HT1080 (cell line): ENCODE data around the gene CRADD. TPM values are rescaled to one million over a fixed set of nuclear protein-coding genes. Genes with fewer than 3 reads are reported as not detected.
"Not testable (repeated sequence)": the region's sequence is repeated elsewhere in the genome, so short reads cannot be mapped to it uniquely, and the experiment has no call there.

ENCODE experiments used
- DNase-seq: peaks from one replicate; pipeline ENCODE4 v3.0.0-alpha.2; 2015; ENCODE audit warnings: low read depth
- total RNA-seq: library from RNA; depleted of rRNA; stranded (reverse); fragments of >200 nt; shearing (Covaris generic); gene quantifications from 2 replicates; pipeline ENCODE4 v1.2.3, GENCODE V29; 2014

The CRADD gene
- total RNA-seq, 1 experiment from 2014 or later, result 21.4 TPM

GRCh38 chr12:93736640-93737178 is 59.5 kb downstream of the CRADD start:
- DNase-seq, result no peak

- no peak for DNase-seq
Measured at GRCh38 chr12:93737457-93738198, 60.5 kb downstream of the CRADD start.

- no peak for DNase-seq
Measured at GRCh38 chr12:93738199-93739058, 61.3 kb downstream of the CRADD start.

- peak; percentile 51 for DNase-seq
Measured at GRCh38 chr12:93740751-93741150, 63.6 kb downstream of the CRADD start.

DNA sequence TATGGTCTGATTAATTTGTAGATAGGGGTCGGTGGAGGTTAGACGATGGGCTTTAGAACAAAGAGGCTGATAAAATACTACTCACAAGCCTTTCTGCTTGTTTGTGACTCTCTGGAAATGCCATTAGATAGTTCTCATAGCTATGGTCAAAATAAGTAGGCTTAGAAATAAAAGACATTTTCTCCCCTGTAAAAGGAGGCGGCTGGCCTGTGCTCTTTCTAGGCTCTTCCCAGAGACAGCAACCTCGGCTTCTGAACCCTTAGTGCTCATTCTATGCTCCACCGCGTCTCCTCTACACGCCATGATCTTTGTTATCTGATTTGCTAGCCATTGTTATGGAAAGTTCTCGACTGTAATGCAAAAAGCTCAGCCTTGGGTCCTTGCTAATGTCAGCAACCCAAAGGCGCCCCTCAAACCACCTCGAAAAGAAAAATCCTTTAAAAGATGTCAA is 64.5 kb downstream of the CRADD start:
- no peak for DNase-seq

DNA sequence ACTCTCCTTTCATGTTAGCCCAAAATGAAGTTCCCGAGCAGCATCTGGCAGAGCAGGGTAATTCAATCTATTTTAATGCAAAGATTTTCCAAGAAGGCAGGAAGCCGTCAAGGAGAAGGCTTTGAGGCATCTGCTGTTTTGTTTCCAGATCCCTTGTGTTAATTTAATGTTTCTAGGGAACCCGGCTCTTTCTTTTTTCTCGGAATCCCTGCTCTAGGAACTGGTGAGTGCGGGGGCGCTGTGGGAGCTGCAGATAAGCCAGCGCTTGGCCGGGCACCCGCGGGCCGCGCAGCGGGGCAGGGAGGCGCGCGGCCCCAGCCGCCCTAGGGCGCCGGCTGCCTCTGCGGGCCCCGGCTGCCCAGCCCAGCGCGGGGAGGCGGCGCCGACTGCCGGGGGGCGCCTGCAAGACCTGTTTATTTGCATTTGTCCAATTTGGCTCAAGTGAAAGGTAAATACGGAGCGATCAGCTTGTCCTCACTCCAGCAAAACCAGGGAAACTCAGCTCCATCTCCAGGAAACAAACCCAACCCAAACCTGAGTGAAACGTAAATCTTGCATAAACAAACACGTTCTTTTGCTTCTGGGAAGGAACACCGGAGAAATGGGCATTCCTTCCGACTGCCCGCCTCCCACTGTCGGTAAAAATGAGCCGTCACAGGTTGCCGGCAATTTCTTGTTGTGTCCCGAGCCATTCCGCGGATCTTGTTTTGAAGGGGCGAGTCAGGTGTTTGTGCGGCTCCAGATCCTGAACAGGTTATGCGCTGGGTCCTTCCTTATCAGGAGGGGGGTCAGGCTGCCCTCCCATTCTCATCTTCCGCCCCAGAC is 65.1 kb downstream of the CRADD start:
- peak; percentile 74 for DNase-seq

DNA sequence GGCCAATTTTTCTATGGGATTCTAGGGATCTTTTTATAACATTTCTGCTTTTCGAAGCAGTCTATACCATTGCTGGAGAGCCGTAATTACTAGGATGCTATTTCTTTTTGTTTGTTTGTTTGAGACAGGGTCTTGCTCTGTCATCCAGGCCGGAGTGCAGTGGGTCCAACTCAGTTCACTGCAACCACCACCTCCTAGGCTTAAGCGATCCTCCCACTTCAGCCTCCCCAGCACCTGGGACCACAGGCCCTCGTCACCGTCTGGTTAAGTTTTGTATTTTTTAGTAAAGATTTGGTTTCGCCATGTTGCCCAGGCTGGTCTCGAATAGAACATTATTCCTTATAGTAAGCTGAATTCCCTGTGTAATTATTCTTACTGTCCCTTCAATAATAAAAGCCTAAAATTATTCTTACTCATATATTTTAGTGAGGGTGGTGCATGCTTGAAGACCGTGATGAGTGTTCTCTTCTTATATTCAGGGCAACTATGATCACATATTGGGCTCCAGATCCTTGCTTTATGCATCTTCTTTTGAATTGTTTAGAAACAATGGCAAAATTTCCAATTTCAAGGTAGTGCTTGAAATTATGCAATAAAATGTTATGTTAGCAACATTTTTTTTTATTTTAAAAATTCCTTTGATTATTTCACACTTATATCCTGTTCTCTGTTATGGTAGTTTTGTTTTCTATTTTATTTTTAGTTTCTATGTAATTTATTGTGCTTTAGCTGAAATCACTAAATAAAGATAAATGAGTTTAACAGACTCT is 66.2 kb downstream of the CRADD start:
- no peak for DNase-seq

DNA sequence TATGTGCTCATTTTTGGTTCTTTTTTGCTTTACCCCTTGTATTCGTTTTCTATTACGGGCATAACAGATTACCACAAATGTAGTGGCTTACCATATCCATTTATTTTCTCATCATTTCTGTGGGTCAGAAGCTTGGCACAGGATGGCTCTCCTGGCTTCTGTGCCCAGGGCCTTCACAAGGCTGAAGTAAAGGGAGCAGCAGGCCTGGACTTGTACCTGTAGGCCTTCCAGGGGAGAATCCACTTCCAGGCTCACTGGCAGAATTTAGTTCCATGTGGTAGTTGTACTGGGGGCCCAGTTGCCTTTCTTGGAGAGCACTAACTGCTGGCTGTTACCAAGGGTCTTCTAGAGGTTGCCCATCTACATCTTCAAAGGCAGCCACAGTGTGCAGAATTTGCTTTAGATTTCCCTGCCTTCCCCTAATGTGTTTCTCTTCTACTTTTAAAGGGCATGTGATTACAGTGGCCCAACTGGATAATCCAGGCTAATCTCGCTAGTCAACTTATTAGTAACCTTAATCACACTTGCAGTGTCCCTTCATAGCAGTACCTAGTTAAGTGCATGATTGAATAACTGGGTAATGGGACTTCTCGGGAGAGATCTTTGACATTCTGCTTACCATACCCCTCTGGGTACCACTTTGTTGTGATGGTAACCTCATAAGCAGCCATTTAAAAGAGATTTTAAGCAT is 67.0 kb downstream of the CRADD start:
- DNase-seq, result no peak

GRCh38 chr12:93745286-93745685 is 68.1 kb downstream of the CRADD start:
- DNase-seq, result no peak

GRCh38 chr12:93746572-93747168 is 69.5 kb downstream of the CRADD start:
- no peak for DNase-seq

- DNase-seq, result no peak
Measured at GRCh38 chr12:93748672-93749383, 71.7 kb downstream of the CRADD start.

- DNase-seq, result no peak
Measured at GRCh38 chr12:93749515-93749914, 72.3 kb downstream of the CRADD start.

DNA sequence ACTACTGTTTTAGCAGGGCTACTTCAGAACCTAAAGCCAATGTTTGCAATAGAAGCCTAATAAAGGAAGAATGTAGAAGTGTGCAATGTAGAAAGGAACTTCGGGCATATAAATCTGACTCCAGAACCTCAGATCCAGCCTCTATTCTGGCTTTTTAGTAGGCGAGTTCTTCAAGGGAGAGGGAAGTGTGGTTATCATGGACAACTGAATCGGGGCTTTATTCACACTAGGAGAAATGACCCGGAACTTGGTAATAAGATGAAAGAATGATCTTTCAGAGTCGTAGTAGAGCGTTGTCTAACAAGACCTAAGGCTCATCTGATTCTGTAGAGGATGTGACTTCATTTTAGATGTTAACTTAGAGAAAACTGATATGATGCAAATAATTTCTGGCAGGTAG is 72.9 kb downstream of the CRADD start:
- DNase-seq, result no peak

DNA sequence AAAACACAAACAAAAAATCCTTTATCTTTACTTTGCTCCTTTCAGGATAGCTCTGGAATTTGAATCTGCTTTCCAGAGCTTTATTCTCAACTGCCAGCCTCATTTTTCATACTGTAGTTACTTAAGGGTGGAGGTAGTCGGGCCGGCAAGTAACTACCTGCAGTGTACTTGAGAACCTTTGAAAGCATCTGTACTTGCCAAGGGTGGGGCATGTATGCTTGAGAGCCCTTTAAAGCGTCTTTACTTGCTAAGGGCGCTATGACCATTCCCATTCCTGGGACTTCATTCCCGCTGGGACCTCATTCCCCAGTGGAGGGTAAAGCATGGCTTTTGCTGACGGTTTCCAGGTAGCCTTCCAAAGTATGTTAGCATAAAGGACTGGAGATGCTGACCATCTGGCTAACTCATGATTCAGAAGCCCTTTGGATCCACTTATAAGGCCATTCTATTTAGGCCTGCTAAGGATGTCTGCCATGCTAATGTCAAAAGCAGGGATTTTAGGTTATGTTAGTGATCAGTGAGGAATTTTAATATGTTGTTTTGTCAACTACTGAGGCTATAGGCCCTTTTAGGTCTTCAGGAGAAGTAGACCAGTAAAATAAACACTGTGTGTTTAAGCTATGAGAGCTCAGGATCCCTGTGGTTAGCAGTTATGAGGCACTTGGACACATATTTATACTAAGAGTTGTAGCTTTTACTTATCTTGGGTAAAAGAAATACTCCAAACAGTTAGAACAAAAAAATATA is 74.9 kb downstream of the CRADD start:
- no peak for DNase-seq

GRCh38 chr12:93753285-93753684 is 76.1 kb downstream of the CRADD start:
- DNase-seq, result no peak

GRCh38 chr12:93753838-93754429 is 76.8 kb downstream of the CRADD start:
- DNase-seq, result no peak

DNA sequence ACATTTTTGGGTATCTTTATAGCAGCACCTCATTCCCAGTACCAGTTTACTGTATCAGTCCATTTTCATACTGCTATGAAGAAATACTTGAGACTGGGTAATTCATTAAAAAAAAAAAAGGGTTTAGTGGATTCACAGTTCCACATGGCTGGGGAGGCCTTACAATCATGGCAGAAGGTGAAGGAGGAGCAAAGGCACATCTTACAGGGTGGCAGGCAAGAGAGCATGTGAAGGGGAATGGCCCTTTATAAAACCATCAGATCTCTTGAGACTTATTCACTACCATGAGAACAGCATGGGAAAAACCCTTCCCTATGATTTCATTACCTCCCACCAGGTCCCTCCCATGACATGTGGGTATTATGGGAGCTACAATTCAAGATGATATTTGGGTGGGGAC is 77.7 kb downstream of the CRADD start:
- DNase-seq, result not testable (repeated sequence)

- no peak for DNase-seq
Measured at GRCh38 chr12:93756288-93756687, 79.1 kb downstream of the CRADD start.
